ENCODE measurements around the gene ZFPL1. TPM values are rescaled to one million over a fixed set of nuclear protein-coding genes. Genes with fewer than 3 reads are reported as not detected.
A peak's percentile ranks its signal among the peaks of the same experiment; 100 is the strongest.

The ZFPL1 gene
- total and polyA plus RNA-seq, 9 of the 15 experiments (the other 6 are each of a cell fraction or from before 2014, with no cell fraction given): 3.7 to 37.5 (median 22.7) TPM

DNA sequence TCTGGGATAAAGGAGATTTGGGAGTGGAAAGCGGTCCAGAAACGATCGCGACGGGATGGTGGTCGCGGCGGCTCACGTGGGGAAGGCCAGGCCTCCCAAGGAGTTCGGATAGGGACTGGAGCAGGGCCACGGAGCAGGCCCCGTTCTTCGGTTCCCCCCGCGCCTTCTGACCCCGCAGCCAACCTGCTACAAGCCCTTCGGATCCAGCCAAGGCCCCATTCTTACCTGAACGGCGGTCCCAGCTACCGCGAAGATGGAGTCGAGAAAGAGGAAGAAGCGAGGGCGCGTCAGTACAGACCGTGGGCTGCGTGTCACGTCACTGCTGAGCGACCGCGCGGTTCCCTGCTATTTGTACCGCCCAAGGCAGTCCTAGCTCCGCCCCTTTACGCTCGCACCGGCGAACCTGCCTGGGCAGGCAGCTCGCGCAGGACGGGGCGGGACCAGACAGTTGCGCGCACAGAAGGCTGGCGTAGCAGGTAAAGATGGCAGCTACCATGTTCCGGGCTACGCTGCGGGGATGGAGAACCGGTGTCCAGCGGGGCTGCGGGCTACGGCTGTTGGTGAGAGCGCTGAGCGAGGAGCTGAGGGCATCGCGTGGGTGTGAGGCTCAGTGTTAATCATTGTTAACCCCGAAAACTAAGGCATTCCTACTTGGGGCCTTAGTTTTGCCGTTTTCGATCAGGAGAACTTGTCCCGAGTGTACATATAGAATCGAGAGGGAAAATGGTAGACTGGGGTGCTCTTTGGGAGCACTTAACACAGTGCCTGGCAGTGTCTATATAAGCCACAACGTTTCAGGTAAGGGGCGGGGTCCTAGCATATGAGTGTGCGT lies 38.1 kb downstream of the ZFPL1 start, which contains the start of the genes FAU and MRPL49 (continued):
- peak; percentile 53 for TF ChIP-seq SAP30 (IDR thresholded peaks at IDR 0.05; ENCODE audit: borderline replicate concordance, insufficient read depth, low read depth, low read length, poor library complexity, severe bottlenecking)
- TF ChIP-seq HDAC1 (IDR thresholded peaks at IDR 0.05): no peak; a peak in 2 of 4 replicates
- TF ChIP-seq ZNF589 (CRISPR knock-in tag; IDR thresholded peaks at IDR 0.05; ENCODE audit: low read depth): 0 out of 2 replicates have a peak, but pooled peaks have one; percentile 65
- peak; percentile 97 for TF ChIP-seq ZFX (CRISPR knock-in tag; IDR thresholded peaks at IDR 0.05)
- TF ChIP-seq, protein P1, sequence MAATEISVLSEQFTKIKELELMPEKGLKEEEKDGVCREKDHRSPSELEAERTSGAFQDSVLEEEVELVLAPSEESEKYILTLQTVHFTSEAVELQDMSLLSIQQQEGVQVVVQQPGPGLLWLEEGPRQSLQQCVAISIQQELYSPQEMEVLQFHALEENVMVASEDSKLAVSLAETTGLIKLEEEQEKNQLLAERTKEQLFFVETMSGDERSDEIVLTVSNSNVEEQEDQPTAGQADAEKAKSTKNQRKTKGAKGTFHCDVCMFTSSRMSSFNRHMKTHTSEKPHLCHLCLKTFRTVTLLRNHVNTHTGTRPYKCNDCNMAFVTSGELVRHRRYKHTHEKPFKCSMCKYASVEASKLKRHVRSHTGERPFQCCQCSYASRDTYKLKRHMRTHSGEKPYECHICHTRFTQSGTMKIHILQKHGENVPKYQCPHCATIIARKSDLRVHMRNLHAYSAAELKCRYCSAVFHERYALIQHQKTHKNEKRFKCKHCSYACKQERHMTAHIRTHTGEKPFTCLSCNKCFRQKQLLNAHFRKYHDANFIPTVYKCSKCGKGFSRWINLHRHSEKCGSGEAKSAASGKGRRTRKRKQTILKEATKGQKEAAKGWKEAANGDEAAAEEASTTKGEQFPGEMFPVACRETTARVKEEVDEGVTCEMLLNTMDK (IDR thresholded peaks at IDR 0.05; ENCODE audit: borderline replicate concordance, insufficient read depth, low read depth, low read length, poor library complexity, severe bottlenecking): no peak
- TF ChIP-seq TAF7 (tag; IDR thresholded peaks at IDR 0.05): peak; percentile 88
- 0 out of 2 replicates have a peak, but pooled peaks have one; percentile 32 for TF ChIP-seq ZBTB43 (CRISPR knock-in tag; IDR thresholded peaks at IDR 0.05)
- TF ChIP-seq, protein P2, sequence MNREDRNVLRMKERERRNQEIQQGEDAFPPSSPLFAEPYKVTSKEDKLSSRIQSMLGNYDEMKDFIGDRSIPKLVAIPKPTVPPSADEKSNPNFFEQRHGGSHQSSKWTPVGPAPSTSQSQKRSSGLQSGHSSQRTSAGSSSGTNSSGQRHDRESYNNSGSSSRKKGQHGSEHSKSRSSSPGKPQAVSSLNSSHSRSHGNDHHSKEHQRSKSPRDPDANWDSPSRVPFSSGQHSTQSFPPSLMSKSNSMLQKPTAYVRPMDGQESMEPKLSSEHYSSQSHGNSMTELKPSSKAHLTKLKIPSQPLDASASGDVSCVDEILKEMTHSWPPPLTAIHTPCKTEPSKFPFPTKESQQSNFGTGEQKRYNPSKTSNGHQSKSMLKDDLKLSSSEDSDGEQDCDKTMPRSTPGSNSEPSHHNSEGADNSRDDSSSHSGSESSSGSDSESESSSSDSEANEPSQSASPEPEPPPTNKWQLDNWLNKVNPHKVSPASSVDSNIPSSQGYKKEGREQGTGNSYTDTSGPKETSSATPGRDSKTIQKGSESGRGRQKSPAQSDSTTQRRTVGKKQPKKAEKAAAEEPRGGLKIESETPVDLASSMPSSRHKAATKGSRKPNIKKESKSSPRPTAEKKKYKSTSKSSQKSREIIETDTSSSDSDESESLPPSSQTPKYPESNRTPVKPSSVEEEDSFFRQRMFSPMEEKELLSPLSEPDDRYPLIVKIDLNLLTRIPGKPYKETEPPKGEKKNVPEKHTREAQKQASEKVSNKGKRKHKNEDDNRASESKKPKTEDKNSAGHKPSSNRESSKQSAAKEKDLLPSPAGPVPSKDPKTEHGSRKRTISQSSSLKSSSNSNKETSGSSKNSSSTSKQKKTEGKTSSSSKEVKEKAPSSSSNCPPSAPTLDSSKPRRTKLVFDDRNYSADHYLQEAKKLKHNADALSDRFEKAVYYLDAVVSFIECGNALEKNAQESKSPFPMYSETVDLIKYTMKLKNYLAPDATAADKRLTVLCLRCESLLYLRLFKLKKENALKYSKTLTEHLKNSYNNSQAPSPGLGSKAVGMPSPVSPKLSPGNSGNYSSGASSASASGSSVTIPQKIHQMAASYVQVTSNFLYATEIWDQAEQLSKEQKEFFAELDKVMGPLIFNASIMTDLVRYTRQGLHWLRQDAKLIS (CRISPR knock-in tag; IDR thresholded peaks at IDR 0.05): peak; percentile 58
- peak; percentile 28 for TF ChIP-seq CCNT2 (IDR thresholded peaks at IDR 0.05; ENCODE audit: borderline replicate concordance, extremely low read depth, insufficient read length, low read depth, low read length)
- no peak for TF ChIP-seq CREB5 (CRISPR knock-in tag; IDR thresholded peaks at IDR 0.05)
- peak; percentile 76 for TF ChIP-seq SMAD1 (IDR thresholded peaks at IDR 0.05; ENCODE audit: low read depth, low read length, partially characterized antibody)
- TF ChIP-seq ILK (tag; IDR thresholded peaks at IDR 0.05; ENCODE audit: borderline replicate concordance, low read depth): no peak
- TF ChIP-seq GABPB1 (CRISPR knock-in tag; IDR thresholded peaks at IDR 0.05): peak; percentile 65; the same call in 1 of the 2 replicates
- TF ChIP-seq NR1H2 (CRISPR knock-in tag; IDR thresholded peaks at IDR 0.05): 0 out of 2 replicates have a peak, but pooled peaks have one; percentile 23
- peak; percentile 76 for TF ChIP-seq ELF1 (tag; IDR thresholded peaks at IDR 0.05)
- TF ChIP-seq ATF7 (IDR thresholded peaks at IDR 0.05): peak; percentile 82

Measured in K562 (cell line).